RWPE2 (cell line): Measurements from ENCODE around the gene DPPA5.
"Not testable (repeated sequence)": the region's sequence is repeated elsewhere in the genome, so short reads cannot be mapped to it uniquely, and the experiment has no call there.

ENCODE experiments used
- ATAC-seq: fragments of 200-7000 bp; cut with Tn5 transposase; 3 replicates; pipeline ENCODE4 v1.9.1; 2021; ENCODE audit warnings: low read depth
- DNase-seq: peaks from one replicate; pipeline ENCODE4 v3.0.0-alpha.2; 2020; ENCODE audit warnings: low spot score
- H3K27ac ChIP-seq: fragments of 450-650 bp; 2 replicates; pipeline ENCODE4 v1.5.1; 2017; ENCODE audit warnings: mild to moderate bottlenecking; ENCODE audit not compliant: poor library complexity, severe bottlenecking
- H3K27me3 ChIP-seq: fragments of 250-450 bp; sonication (Bioruptor Pico); 2 replicates; pipeline ENCODE4 v1.5.1; 2021; ENCODE audit warnings: mild to moderate bottlenecking, moderate library complexity; ENCODE audit not compliant: insufficient read depth, poor library complexity, severe bottlenecking
- H3K36me3 ChIP-seq: fragments of 250-450 bp; sonication (Bioruptor Pico); 2 replicates; pipeline ENCODE4 v1.5.1; 2020; ENCODE audit warnings: low read depth, mild to moderate bottlenecking, moderate library complexity
- H3K4me1 ChIP-seq: fragments of 250-450 bp; sonication (Bioruptor Pico); 2 replicates; pipeline ENCODE4 v1.5.1; 2021; ENCODE audit warnings: mild to moderate bottlenecking, moderate library complexity; ENCODE audit not compliant: insufficient read depth, poor library complexity, severe bottlenecking
- H3K4me3 ChIP-seq: fragments of 250-450 bp; sonication (Bioruptor Pico); 2 replicates; pipeline ENCODE4 v1.5.1; 2021; ENCODE audit warnings: mild to moderate bottlenecking, moderate library complexity; ENCODE audit not compliant: severe bottlenecking
- H3K9me3 ChIP-seq: fragments of 250-450 bp; sonication (Bioruptor Pico); 2 replicates; pipeline ENCODE4 v1.5.1; 2021; ENCODE audit warnings: mild to moderate bottlenecking, moderate library complexity; ENCODE audit not compliant: severe bottlenecking
- TF ChIP-seq, protein P1 (sequence below): fragments of 450-650 bp; IDR thresholded peaks from one replicate; pipeline ENCODE4 v1.5.1; 2017; ENCODE audit warnings: mild to moderate bottlenecking, moderate library complexity; ENCODE audit not compliant: poor library complexity, severe bottlenecking

The DPPA5 gene

DNA sequence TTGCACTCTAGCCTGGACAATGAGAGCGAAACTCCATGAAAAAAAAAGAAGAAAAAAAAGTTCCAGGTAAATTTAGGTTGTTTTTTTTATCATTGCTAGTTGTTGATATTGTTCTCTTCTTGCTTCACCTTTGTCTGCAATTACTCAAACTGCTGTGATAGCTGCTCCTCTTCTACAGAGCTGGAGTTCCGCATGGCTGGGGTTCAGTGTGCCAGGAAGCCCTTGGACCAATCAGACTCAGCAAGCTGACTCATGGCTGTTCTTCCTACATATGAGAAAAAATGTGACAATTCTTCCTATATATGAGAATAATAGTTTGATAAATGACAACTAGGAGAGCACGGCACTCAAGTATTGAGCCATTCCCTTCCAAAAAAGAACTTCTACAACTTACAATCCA, 28.4 kb downstream of the DPPA5 start:
- Histone ChIP-seq H3K4me1 (no peaks in the 10 kb centered on the region), H3K27ac (no peak overlapping the region), H3K9me3 (no peaks in the 10 kb centered on the region), H3K27me3 (no peaks in the 10 kb centered on the region), H3K36me3 (no peaks in the 10 kb centered on the region), H3K4me3 (no peak overlapping the region)
- DNase-seq: no peak
- TF ChIP-seq, protein P1, sequence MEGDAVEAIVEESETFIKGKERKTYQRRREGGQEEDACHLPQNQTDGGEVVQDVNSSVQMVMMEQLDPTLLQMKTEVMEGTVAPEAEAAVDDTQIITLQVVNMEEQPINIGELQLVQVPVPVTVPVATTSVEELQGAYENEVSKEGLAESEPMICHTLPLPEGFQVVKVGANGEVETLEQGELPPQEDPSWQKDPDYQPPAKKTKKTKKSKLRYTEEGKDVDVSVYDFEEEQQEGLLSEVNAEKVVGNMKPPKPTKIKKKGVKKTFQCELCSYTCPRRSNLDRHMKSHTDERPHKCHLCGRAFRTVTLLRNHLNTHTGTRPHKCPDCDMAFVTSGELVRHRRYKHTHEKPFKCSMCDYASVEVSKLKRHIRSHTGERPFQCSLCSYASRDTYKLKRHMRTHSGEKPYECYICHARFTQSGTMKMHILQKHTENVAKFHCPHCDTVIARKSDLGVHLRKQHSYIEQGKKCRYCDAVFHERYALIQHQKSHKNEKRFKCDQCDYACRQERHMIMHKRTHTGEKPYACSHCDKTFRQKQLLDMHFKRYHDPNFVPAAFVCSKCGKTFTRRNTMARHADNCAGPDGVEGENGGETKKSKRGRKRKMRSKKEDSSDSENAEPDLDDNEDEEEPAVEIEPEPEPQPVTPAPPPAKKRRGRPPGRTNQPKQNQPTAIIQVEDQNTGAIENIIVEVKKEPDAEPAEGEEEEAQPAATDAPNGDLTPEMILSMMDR: no peak
- ATAC-seq: no peak

DNA sequence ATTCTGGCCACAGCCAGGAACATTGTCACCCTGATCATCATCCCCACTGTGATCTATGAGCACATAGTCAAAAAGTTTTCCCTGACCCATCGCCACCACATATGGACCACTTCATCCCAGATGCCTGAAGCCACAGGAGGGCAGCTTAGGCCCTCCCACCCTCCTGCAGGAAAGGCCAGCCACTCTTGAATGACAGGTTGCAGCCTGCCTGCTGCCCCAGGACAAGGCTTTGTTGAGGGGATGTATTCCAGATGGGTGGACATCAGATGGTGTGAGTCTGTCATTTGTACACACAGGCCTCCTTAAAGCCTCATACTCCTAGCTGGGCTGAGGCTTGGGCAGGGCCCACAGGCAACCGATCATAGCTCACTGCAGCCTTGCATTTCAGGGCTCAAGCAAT, 30.8 kb downstream of the DPPA5 start:
- no peak overlapping the region for H3K4me3 ChIP-seq
- H3K36me3 ChIP-seq: no peaks in the 10 kb centered on the region
- no peaks in the 10 kb centered on the region for H3K4me1 ChIP-seq
- no peaks in the 10 kb centered on the region for H3K9me3 ChIP-seq
- no peaks in the 10 kb centered on the region for H3K27me3 ChIP-seq
- TF ChIP-seq, protein P1: no peak
- DNase-seq (no peak), ATAC-seq (no peak)
- H3K27ac ChIP-seq: no peak overlapping the region

DNA sequence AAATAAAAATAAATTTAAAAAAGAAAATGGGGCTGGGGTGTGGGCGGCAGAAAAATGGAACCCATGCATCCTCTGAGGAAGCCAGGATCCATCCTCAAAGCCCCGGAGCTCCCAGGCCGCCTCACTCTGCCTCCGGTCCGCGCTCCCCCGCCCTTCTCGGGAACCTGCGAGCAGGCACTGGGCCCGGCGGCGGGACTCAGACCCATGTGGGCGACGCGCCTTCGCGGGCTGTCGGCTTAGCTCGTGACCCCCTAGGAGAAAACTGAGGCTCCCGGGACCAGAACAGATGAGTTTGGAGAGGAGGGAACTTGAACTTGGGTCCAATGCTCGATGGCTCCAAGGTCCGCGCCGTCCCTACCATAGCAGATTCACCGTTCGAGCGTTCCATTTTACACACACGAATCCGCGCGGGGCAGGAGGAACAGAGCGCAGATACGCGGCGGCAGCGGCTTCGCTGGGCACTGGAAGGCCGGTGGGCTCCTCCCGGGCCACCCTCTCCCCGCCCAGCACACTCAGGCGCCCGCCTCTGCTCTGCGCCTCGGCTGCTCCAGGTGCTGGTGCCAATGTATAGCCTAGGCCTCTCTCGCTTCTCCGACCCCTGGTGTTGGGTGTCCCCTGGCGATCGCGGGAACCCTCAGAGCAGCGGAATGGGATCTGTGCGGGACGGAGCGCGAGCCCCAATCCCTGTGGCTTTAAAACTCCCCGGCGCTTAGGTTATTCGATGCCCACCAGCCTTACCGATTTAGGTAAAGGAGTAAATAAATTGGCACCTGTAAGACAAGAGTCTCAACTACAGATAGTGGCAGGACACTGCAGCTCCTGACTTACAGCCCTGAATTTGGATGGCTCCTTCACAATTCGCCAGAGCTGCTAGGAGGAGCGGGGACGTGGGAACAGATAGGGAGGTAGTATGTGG, 39.2 kb downstream of the DPPA5 start:
- DNase-seq: no peak
- Histone ChIP-seq H3K27ac (no peak overlapping the region), H3K9me3 (no peaks in the 10 kb centered on the region), H3K36me3 (no peaks in the 10 kb centered on the region), H3K27me3 (no peaks in the 10 kb centered on the region), H3K4me3 (no peak overlapping the region), H3K4me1 (no peaks in the 10 kb centered on the region)
- TF ChIP-seq, protein P1: no peak
- no peak for ATAC-seq

DNA sequence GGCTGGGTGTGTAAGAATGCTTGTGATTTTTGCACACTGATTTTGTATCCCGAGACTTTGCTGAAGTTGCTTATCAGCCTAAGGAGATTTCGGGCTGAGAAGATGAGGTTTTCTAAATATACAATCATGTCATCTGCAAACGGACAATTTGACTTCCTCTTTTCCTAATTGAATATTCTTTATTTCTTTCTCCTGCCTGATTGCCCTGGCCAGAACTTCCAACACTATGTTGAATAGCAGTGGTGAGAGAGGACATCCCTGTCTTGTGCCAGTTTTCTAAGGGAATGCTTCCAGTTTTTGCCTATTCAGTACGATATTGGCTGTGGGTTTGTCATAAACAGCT, 43.6 kb downstream of the DPPA5 start:
- H3K9me3 ChIP-seq, H3K4me1 ChIP-seq, H3K36me3 ChIP-seq, ATAC-seq, DNase-seq, H3K27me3 ChIP-seq: not testable (repeated sequence)
- Histone ChIP-seq H3K27ac (peak overlapping the region; percentile 58), H3K4me3 (peak overlapping the region; percentile 53)
- TF ChIP-seq, protein P1: peak; percentile 44
